ENCODE measurements around the gene C1QL4.
"Not testable (repeated sequence)": the region's sequence is repeated elsewhere in the genome, so short reads cannot be mapped to it uniquely, and the experiment has no call there.

Gene C1QL4

GRCh38 chr12:49283541-49284429, 53.2 kb downstream of the C1QL4 start:
- TF ChIP-seq CTCF (IDR thresholded peaks at IDR 0.05; ENCODE audit: control insufficient read depth, extremely low read depth, insufficient read depth), result no peak
- no peak for DNase-seq (ENCODE audit: low read depth)
- no peak overlapping the region for H3K4me3 ChIP-seq (ENCODE audit: low read depth, low read length)

- DNase-seq (ENCODE audit: low read depth); H3K4me3 ChIP-seq (ENCODE audit: low read depth, low read length): not testable (repeated sequence)
Measured at GRCh38 chr12:49282740-49283375, 54.1 kb downstream of the C1QL4 start.
